Inflammatory macrophage (primary cell): ENCODE data around the gene SOX5.

Experiments used
- DNase-seq, 2 donors: peaks; one replicate each; pipeline ENCODE4 v3.0.0-alpha.2; 2020 to 2022

SOX5 gene

DNA sequence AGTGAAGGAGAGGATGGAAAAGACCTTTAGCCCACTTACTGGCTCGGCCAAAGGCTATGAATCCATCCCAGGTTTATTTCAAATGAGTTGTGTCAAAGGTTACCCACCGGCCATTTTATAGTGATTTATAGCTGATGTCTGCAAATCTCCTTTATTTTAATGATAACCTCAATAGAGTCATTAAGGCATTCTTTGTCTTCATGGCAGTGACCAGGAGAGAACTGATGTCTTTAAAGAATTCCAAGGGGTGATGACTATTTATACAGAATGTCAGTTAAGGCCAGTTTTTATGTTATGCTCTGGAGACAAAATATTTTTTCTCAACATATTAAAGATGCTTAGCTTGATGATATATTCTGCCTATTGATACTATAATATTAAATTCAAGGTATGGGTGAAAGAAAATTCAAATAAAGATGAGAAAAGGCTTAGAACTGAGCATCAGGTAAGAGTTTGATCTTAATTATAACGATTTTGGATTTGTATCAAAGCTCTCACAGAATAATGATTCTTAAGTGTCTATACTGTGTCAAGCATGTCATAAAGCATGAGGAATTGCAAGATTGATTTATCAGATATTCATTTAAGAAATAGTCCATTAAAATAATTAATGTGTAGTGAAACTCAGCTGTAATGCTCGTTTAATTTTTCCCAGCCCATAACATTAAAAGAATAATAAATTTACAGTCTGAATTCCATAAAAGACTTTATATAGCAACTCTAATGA, 361.5 kb downstream of the SOX5 start:
- no peak for DNase-seq

DNA sequence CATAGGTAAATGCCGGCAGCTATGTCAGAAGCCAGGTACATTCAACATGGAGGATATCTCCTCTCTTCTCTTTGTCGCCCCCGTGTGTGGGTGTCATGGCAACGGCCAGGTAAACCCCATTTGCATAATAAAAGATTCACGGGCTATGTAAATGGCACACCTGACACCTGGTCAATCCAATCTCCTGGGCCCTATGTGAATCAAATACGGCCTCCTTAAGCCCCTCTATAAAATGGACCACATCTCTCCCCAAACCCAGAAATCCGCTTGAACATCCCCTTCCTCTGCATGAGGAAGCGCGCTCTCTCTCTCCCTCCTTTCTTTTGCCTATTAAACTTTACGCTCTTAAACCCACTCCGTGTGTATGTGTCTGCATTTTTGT, 363.7 kb downstream of the SOX5 start:
- no peak for DNase-seq

DNA sequence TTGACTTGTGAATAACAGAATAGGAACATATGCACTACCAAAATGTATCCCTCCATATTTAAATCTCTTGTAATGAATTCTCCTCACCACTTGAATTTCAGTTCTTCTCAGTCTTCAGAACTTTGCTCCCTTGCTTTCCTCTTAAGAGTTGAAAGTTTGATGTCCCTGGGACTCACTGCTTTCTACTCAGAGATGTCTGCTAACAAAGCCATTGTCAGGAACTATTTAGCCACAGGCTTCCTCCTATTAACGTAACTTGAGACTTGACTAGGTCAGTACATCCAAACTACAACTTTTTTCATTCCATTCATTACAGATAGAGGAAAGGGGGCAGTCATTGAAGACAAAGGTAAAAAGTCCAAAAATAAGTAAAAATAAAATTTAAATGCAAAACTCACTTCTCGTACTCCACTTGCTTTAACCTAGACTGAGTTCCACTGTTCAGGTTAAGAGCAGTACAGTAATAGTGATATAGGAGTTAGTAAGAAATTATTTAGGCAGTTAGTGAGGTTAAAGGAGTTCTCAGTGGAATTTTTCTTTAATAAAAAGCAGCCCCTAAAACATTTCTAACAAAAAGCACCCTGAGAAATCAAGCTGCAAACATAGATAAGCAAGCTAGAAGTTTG, 364.2 kb downstream of the SOX5 start:
- no peak for DNase-seq

DNA sequence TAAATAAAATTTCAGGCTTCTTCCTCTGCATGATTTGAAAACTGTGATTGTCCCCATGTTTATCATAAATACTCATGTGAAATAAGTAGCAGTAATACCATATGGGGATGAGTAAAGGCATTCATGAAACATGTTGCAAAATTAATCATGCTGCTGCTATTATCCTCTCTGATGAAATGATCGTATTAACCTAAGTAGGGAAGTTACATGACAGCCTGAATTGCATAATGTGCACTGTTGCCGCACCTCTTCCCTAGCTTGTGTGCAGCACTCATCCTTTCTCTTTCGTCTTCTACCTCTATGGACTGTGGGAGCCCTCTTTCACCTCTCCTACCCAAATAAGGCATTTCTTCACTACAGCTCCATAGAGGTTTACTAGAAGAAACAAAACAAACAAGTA, 367.6 kb downstream of the SOX5 start:
- DNase-seq, result no peak

DNA sequence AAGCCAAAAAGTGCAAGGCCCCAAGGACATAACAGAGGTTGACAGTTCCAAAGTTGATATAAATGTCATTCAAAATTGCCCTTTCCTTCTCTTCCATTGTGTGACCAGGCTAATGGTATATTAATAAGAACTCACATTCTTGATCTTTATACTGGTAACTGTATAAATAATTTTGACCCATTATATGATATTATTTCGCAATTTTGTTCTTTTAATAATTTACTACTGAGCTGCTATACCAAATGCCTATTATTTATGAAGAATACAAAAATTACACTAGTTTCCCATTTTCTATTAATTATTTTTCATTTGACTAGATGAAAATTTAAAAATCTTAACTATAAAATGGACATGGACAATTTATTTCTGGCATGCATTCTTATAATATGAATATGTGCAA, 370.2 kb downstream of the SOX5 start:
- no peak for DNase-seq

DNA sequence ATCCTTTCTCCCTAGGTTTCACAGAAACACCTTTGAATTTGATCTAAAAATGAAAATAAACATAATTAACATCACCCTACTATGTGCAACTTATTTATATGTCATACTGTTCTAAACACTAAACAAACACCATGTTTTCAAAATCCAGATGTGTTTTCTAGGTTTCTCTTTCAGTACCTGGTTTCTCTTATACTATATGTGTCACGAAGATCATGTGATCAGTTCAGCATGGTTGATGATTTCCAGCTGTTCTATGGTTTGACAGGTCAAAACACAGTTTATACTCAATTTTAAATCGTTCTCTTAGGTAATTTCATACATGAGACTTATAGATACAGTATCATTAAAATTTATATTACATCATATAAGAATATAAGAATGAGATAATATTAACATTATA, 373.1 kb downstream of the SOX5 start:
- no peak for DNase-seq

DNA sequence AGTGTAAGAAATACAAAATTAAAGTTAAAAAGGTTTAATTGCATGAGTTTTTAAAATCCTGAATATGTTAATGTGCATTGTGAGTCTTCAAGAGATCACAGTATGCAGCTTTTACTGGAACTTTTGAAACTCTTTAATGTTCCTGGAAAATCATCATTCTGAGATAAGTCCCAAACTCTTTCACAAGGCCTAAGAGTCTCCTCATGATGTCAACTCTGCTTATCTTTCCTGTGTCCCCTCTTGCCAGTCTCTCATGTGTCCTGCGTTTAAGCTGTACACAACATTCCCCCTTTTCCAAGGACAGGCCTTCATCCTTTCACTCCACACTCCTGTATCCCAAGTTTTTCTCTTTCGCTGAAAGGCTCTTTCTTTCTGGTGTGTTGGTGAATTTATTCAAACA, 380.1 kb downstream of the SOX5 start:
- DNase-seq, result no peak

DNA sequence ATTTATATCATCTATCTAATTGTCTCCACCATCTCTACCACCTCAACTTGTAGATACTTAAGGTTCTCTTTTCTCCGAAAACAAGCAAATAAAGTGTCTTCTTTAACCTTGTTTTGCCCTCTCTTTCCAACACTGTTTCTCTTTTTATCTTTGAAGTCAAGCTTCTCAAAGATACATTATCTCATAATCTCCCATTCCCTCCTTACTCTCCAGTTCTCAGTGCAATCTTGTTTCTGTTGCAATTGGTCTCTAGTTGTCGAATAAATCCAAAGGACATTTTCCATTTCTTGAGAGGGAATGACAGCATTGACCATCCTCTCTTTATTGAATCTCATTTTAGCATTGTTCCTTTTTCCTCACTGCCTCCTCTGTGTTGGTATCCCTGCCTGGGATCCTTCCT, 383.3 kb downstream of the SOX5 start:
- no peak for DNase-seq

DNA sequence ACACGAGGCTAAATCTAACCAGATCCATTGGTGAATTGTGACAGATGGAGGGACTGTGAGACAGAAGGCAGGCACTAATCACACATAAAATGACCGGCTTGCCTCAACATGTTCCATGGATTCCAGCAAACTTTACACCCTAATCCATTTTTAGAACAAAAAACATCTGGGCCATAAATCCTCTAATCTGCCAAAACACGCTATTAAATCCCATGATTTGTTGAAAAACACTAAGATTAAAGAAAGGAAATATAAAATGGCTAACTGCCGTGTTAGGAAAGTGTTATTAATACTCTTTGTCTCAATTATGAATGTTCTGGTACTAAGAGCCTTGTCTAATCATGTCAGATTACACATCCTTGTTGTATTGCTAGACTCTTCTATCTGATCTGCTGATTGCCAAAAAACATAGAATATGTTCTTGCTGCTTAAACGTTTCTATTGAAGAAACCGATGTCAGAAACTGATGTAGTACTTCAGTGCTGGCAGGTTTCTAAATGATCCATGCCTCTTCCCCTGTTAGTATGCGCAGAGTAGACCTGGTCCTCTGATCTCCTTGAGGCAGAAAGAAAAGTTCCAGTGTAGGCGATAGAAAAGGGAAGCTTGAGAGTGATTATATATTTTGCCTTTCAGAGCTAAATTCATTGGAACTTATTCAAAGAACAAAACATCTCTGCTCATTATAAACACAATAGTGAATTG, 384.9 kb downstream of the SOX5 start:
- no peak for DNase-seq

DNA sequence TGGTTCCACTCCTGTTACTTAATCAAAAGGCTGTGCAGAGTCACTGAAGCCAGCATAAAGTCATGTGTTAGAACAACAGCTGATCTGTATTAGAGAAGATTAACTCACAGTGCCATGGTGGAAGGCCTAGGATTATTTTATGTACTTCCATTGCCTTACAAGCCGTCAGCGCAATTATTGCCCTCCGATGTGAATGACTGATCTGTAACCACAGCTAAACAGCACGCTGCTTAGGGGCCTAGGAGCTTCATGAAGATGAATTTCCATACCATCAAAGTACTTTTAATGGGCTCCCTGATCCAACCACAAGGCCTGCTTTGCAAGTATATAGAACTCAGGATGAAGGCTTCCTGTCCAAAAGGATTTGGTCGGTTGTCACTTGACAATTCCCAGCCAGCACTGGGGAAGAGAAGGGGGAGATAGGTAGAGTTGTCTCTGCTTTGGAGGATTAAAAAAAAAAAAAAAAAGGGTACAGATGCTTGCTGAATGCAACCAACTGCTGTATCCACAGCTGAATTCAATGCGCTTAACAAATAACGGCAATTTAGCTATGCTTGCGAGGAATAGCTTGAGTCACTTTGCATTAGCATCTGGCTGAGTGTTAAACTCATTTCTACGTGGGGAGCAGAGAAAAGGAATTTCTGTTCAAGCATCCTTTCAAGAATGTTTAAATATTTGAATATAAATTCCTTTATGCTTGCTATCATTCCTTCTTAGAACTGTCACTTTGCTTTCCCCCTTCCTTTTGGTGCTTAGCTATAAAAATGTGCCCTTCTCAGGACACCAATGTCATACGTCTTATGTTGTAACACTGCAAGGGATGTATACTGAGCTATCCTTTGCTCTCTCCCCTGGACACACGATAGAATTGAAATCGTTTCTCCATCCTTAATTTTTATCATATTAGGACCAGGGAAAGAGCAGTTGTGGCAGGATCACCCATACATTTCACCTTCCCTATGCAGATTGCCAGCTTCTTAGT, 387.8 kb downstream of the SOX5 start:
- DNase-seq, result no peak

DNA sequence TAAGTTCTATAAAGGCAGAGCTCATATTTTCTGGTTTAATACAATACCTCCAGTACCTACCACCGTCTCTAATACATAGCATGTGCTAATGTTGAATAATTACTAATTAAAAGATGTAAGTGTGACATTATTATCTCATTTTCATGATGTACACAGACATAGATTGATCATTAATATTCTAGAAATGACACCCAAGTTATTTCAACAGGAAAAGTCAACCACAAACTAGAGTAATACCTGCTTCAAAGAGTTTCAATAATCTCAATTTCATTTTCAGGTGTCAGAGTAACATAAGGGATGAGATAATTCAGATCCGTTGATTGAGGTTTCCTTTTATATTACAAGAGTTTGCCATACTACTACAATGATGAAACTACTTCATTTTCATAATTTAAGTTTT, 388.9 kb downstream of the SOX5 start:
- no peak for DNase-seq

DNA sequence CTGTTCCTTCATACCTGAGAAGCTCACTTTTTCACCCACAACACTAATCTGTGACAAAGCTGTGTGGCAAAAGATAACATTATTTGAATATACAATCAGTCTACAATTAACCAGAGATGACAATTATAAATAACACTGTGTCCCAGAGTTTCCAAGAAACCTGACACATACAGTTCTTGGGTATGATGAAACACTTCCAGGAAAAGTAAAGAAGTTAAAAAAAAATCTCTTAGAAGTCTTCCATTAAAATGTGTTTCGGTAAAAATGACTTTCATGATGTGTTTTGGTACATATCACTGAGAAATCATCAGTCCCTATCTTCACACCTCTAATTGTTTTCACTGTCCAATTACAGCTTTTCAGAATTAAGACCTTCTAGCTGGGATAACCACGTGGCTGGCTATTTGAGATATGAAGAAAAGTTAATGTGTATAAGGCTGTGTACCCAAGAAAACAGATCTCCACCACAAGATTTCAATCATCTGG, 390.2 kb downstream of the SOX5 start:
- DNase-seq, result no peak

DNA sequence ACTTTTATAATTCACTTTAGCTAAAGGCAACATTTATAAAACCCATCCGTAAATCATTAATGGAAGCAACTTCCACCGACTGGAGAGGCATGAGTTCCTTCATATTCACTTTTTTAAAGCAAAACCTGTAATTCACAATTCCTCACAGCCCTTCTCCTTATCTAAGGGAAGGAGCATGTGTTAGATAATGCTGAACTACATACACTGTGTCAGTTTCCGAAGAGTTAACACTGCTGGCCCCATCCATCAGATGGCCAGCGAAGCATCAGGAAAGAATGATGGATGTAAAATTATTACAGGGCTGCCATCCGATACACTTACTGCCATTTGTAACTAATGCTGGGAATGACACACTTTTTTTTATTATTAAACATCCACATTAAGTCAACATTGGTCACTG, 392.8 kb downstream of the SOX5 start:
- no peak for DNase-seq

DNA sequence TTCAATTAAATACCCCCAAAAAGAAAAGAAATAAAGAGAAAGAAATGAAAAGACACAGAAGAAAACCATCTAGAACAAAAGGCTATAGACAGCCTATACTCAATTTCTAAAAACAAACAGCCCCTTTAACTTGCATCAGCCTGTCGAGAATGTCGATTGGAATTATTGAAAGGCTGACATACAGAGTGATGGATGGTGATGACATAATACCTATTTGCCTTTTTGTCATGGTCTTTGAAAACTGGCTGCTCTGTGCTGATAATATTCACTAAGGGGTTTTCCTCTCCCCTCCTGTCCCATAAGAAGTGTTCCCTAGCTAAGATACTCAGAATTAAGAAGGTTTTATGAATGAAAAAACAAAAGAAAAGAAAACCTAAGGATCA, 393.7 kb downstream of the SOX5 start:
- DNase-seq, result no peak

DNA sequence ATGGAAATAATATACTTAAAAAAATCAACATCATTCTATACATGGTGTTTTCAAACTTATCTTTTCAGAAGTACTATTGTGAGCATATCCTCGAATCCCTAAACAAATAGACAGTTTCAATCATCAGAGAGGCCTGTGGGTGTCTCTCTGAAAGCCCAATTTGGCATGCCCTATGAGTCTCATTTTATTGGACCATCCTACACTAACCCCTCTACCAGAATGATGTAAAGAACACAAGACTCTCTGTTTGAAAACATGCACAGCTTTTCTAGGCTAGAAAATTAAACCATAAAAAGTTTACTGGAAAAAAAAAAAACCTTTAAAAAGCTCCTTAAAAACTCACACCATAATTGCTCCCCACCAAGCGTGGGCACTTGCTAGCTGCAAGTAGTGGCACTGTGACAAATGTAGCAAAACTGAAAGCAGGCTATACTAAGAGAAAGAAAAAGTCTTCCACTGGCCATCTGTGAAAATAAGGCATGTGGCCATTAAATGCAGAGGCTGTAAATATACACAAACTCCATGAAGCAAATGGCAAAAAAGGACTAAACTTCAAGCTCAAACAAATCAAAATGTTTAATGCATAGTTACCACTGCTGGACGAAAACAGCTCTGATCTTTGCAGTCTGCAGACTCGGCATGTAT, 394.2 kb downstream of the SOX5 start:
- DNase-seq, result no peak

DNA sequence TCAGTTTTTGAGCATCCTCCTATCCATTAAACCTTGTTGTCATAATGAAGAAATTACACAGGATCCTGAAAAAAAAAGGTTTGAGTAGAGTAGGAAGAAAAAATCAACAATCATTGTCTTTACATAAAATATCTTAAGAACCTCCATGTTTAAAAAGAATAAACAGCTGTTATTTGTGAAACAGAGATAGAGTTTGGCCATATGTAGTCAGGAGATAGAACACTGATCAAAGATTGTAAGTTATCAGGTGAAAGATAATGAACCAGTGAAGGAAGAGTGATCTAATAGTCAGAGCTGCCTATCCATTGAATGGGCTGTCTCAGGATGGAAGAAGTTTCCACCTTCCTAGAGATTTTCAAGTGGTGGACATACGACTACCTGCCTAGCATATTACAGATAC, 397.1 kb downstream of the SOX5 start:
- no peak for DNase-seq

DNA sequence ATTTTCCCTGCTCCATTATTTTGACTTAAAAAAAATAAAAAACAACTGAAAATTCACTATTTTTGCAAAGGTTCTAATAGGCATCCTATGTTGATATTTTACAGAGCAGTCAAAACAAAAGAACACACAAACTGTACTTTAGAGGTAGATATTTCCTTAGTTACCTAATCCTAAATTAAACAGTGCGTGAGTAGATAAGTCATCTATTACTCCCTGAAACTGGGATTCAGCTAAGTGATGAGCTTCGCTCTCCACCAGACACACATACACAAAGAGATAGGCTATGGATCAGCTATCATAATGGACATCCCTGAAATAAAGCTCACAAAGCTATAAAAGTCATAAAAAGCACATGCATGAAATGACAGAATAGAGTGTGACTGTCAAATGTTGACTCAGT, 398.7 kb downstream of the SOX5 start:
- DNase-seq, result no peak

DNA sequence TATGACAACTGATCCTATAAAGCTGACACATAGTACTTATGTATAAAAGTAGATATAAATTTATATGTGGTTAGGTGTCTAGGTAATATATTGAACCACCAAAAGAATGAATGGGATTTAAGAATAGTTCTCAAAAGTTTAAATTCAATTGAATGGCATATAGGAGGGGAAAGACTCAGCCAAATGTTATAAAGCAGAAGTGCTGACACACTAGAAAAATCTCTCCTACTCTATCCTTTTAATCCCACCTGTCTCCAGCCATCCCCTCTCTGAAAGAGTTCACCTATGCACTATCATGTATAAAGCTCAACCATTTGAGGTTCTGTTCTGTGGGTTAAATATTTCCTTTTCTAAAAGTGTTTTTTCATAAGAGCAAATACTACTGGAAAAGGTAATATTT, 400.7 kb downstream of the SOX5 start:
- no peak for DNase-seq

DNA sequence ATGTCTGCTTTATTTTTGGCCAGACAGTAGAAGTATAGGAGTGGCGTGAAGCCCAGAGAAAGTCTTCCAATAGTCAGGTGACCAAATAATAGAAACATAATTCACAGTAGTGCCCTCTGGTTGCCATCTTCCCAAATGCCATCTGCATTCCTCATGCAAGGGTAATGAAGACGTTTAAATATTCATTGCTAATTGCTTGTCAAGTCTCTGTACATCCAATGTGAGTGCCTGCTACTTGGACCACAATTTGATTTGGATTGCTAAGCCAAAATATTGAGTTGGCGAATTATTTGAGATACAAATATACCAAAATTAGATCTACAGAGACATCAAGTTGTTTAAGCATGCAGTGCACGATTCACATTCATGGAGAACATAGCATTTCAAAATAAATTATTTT, 402.7 kb downstream of the SOX5 start:
- DNase-seq, result no peak

DNA sequence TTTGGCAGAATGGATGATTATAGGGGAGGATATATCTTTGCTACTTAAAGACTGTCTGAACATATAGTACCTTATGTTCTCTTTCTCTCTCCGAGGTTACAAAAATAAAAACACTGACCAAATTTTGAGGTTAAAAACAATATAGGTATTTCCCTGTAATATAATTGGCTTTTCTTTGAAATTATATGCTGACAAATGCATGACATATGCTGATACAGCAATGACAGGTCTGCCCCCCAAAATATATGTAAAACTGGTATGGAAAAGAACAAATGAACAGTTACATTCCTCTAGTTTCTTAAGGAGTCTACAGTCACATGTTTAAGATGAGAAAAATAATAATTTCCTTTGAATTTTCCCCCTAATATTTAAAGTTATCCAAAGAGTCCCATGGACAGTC, 405.7 kb downstream of the SOX5 start:
- DNase-seq, result no peak

DNA sequence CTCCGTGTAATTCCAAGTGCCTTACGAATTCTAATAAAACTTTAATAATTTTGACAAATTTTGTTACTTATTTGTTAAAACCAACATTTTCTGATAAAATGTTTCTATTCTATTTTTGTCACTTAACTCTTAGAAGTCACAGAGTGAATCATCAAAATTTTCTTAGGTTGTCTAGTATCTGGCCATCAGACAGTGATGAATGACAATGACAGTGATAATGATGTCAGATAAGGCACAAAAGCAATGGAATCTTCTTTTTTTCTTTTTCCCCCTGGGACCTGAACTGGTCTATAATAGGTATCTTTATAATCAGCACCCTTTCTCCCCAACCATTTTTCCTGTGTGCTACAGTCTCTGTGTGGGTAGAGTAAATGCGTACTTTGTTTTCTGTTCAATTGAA, 407.3 kb downstream of the SOX5 start:
- DNase-seq, result no peak

DNA sequence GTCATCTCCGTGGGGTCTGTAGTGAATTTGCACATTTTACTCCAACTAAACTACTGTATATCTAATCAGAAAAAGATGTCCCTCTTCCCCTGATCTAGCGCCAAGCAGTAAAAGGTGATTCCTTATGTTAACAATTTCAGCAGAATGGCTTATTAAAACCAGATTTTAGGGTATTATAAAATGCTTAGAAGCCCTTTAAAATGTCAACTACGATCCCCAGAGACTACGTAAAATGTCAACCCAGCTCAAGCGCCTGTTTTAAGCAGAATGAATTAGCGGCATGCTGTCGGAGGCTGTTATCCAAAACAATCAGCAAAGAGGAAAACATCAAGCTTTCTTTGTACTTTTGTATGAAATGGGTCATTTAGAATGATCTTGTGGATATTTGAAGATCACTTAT, 408.9 kb downstream of the SOX5 start:
- no peak for DNase-seq
